WERI-Rb-1 (cell line): ENCODE measurements around the gene SUSD4.

ENCODE experiments used
- DNase-seq: peaks from one replicate; pipeline ENCODE4 v3.0.0-alpha.2; 2020
- H3K27ac ChIP-seq: fragments of 250-450 bp; sonication (Bioruptor Pico); 2 replicates; pipeline ENCODE4 v1.5.1; 2020; ENCODE audit warnings: mild to moderate bottlenecking, moderate library complexity
- H3K27me3 ChIP-seq: fragments of 250-450 bp; sonication (Bioruptor Pico); 2 replicates; pipeline ENCODE4 v1.5.1; 2021; ENCODE audit warnings: mild to moderate bottlenecking, low read depth, moderate library complexity; ENCODE audit not compliant: insufficient read depth, severe bottlenecking
- H3K36me3 ChIP-seq: fragments of 250-450 bp; sonication (Bioruptor Pico); 2 replicates; pipeline ENCODE4 v1.5.1; 2020; ENCODE audit warnings: mild to moderate bottlenecking, moderate library complexity
- H3K4me3 ChIP-seq: 2 replicates; pipeline ENCODE4 v1.5.1; 2011; ENCODE audit warnings: low read depth, mild to moderate bottlenecking, control low read depth, low read length
- H3K9me3 ChIP-seq: fragments of 250-450 bp; sonication (Bioruptor Pico); 2 replicates; pipeline ENCODE4 v1.5.1; 2021; ENCODE audit warnings: mild to moderate bottlenecking, moderate library complexity; ENCODE audit not compliant: severe bottlenecking
- CTCF ChIP-seq: IDR thresholded peaks from 2 replicates; pipeline ENCODE4 v1.5.1; 2011; ENCODE audit warnings: low read depth, mild to moderate bottlenecking, control low read depth, inconsistent platforms, low read length

SUSD4 gene

GRCh38 chr1:223323491-223324484 lies 40.2 kb downstream of the SUSD4 start:
- no peak overlapping the region for H3K4me3 ChIP-seq
- H3K27ac ChIP-seq, result no peak overlapping the region
- TF ChIP-seq CTCF, result no peak
- no peaks in the 10 kb centered on the region for H3K9me3 ChIP-seq
- no peaks in the 10 kb centered on the region for H3K36me3 ChIP-seq
- H3K27me3 ChIP-seq, result no peaks in the 10 kb centered on the region
- DNase-seq, result no peak

- no peak for TF ChIP-seq CTCF
- no peak overlapping the region for H3K27ac ChIP-seq
- no peak for DNase-seq
- no peaks in the 10 kb centered on the region for H3K9me3 ChIP-seq
- no peaks in the 10 kb centered on the region for H3K27me3 ChIP-seq
- no peaks in the 10 kb centered on the region for H3K36me3 ChIP-seq
- H3K4me3 ChIP-seq, result no peak overlapping the region
Measured at GRCh38 chr1:223322868-223323267, 41.1 kb downstream of the SUSD4 start.

- no peaks in the 10 kb centered on the region for H3K36me3 ChIP-seq
- DNase-seq, result no peak
- H3K9me3 ChIP-seq, result no peaks in the 10 kb centered on the region
- H3K27ac ChIP-seq, result no peak overlapping the region
- H3K4me3 ChIP-seq, result no peak overlapping the region
- no peak for TF ChIP-seq CTCF
- no peaks in the 10 kb centered on the region for H3K27me3 ChIP-seq
Measured at GRCh38 chr1:223320959-223321358, 43.0 kb downstream of the SUSD4 start.

GRCh38 chr1:223319905-223320580 lies 43.9 kb downstream of the SUSD4 start:
- TF ChIP-seq CTCF, result no peak
- Histone ChIP-seq H3K4me3 (no peak overlapping the region), H3K27ac (no peak overlapping the region)

GRCh38 chr1:223319398-223319797 lies 44.6 kb downstream of the SUSD4 start:
- TF ChIP-seq CTCF, result no peak
- H3K27me3 ChIP-seq, result no peaks in the 10 kb centered on the region
- no peaks in the 10 kb centered on the region for H3K36me3 ChIP-seq
- no peak overlapping the region for H3K4me3 ChIP-seq
- no peaks in the 10 kb centered on the region for H3K9me3 ChIP-seq
- no peak for DNase-seq
- H3K27ac ChIP-seq, result no peak overlapping the region

More at GRCh38 chr1:223319905-223320580, 43.9 kb downstream of the SUSD4 start:
- no peak for DNase-seq
- H3K36me3 ChIP-seq, result no peaks in the 10 kb centered on the region
- H3K27me3 ChIP-seq, result no peaks in the 10 kb centered on the region
- H3K9me3 ChIP-seq, result no peaks in the 10 kb centered on the region
